ENCODE measurements around the gene NPR2.

- no peak for TF ChIP-seq CTCF (optimal IDR thresholded peaks at IDR 0.05 in 1 of 3, IDR thresholded peaks at IDR 0.05 in 1 of 3, conservative IDR thresholded peaks at IDR 0.05 in 1 of 3; ENCODE audit: extremely low read depth in 1 of 3, insufficient read depth in 2 of 3, low read length in 3 of 3)
- no peak for TF ChIP-seq EZH2 (IDR thresholded peaks at IDR 0.05; ENCODE audit: low read length)
These were observed 21.6 kb upstream of the NPR2 start for GRCh38 chr9:35769763-35770162.

Measured in keratinocyte (primary cell).